ENCODE measurements around the gene ATP2C2.

The ATP2C2 gene

GRCh38 chr16:84368308-84368996, at the start of gene ATP2C2:
Gene ATP2C2, plus strand, starts transcription at chr16:84368538. Its CDS starts 78 bp downstream, at chr16:84368616.
- Histone ChIP-seq H3K36me3 (no peaks in the 10 kb centered on the region), H3K27me3 (peaks cover 35% of the 10 kb centered on the region), H3K27ac (no peak within 1 kb of the TSS), H4K20me1 (no peaks in the 10 kb centered on the region), H3K9ac (no peak within 1 kb of the TSS), H3K4me1 (peaks cover 6% of the 10 kb centered on the region; the same call in 1 of the 2 replicates), H3K4me3 (no peak within 1 kb of the TSS), H3K4me2 (no peak within 1 kb of the TSS), H3K9me3 (no peaks in the 10 kb centered on the region)
- no peak for TF ChIP-seq Cebpa-rat (IDR thresholded peaks at IDR 0.05)

- Histone ChIP-seq H3K9me3 (peaks cover 15% of the 10 kb centered on the region), H3K27me3 (no peaks in the 10 kb centered on the region), H3K9ac (no peak overlapping the region), H3K4me2 (no peak overlapping the region), H3K4me1 (no peaks in the 10 kb centered on the region), H4K20me1 (no peaks in the 10 kb centered on the region), H3K27ac (no peak overlapping the region), H3K4me3 (no peak overlapping the region), H3K36me3 (no peaks in the 10 kb centered on the region)
- no peak for TF ChIP-seq Cebpa-rat (IDR thresholded peaks at IDR 0.05)
Observed at GRCh38 chr16:84319146-84319760, 49.1 kb upstream of the ATP2C2 start.

- H3K4me3 ChIP-seq, result no peak overlapping the region
- no peak overlapping the region for H3K27ac ChIP-seq
- H3K9ac ChIP-seq, result no peak overlapping the region
- H3K9me3 ChIP-seq, result peaks cover 15% of the 10 kb centered on the region
- no peaks in the 10 kb centered on the region for H3K36me3 ChIP-seq
- H4K20me1 ChIP-seq, result no peaks in the 10 kb centered on the region
- H3K4me1 ChIP-seq, result no peaks in the 10 kb centered on the region
- TF ChIP-seq Cebpa-rat (IDR thresholded peaks at IDR 0.05), result no peak
- H3K4me2 ChIP-seq, result no peak overlapping the region
- H3K27me3 ChIP-seq, result no peaks in the 10 kb centered on the region
Observed at GRCh38 chr16:84320511-84320910, 47.8 kb upstream of the ATP2C2 start.

GRCh38 chr16:84321932-84322331, 46.4 kb upstream of the ATP2C2 start:
- no peak for TF ChIP-seq Cebpa-rat (IDR thresholded peaks at IDR 0.05)
- H4K20me1 ChIP-seq, result no peaks in the 10 kb centered on the region
- H3K4me2 ChIP-seq, result no peak overlapping the region
- no peaks in the 10 kb centered on the region for H3K4me1 ChIP-seq
- no peak overlapping the region for H3K9ac ChIP-seq
- no peaks in the 10 kb centered on the region for H3K36me3 ChIP-seq
- H3K27ac ChIP-seq, result no peak overlapping the region
- peaks cover 15% of the 10 kb centered on the region for H3K9me3 ChIP-seq
- no peak overlapping the region for H3K4me3 ChIP-seq
- H3K27me3 ChIP-seq, result no peaks in the 10 kb centered on the region

GRCh38 chr16:84322749-84323148, 45.6 kb upstream of the ATP2C2 start:
- Histone ChIP-seq H3K9me3 (peaks cover 9% of the 10 kb centered on the region), H3K27ac (no peak overlapping the region), H3K4me3 (no peak overlapping the region), H3K9ac (no peak overlapping the region), H3K27me3 (no peaks in the 10 kb centered on the region), H3K4me1 (no peaks in the 10 kb centered on the region), H3K4me2 (no peak overlapping the region), H3K36me3 (no peaks in the 10 kb centered on the region), H4K20me1 (no peaks in the 10 kb centered on the region)
- TF ChIP-seq Cebpa-rat (IDR thresholded peaks at IDR 0.05), result no peak

- Histone ChIP-seq H3K27ac (no peak overlapping the region), H3K4me1 (no peaks in the 10 kb centered on the region), H3K4me2 (no peak overlapping the region), H3K9ac (no peak overlapping the region), H4K20me1 (no peaks in the 10 kb centered on the region), H3K36me3 (no peaks in the 10 kb centered on the region), H3K27me3 (no peaks in the 10 kb centered on the region), H3K9me3 (peaks cover under 1% of the 10 kb centered on the region; the same call in 1 of the 2 replicates), H3K4me3 (no peak overlapping the region)
- no peak for TF ChIP-seq Cebpa-rat (IDR thresholded peaks at IDR 0.05)
Observed at GRCh38 chr16:84323606-84324005, 44.7 kb upstream of the ATP2C2 start.

- no peaks in the 10 kb centered on the region for H3K27me3 ChIP-seq
- H3K9me3 ChIP-seq, result no peaks in the 10 kb centered on the region
- no peak overlapping the region for H3K27ac ChIP-seq
- H3K4me2 ChIP-seq, result no peak overlapping the region
- no peak for TF ChIP-seq Cebpa-rat (IDR thresholded peaks at IDR 0.05)
- H4K20me1 ChIP-seq, result no peaks in the 10 kb centered on the region
- H3K36me3 ChIP-seq, result no peaks in the 10 kb centered on the region
- no peak overlapping the region for H3K9ac ChIP-seq
- H3K4me1 ChIP-seq, result no peaks in the 10 kb centered on the region
- H3K4me3 ChIP-seq, result no peak overlapping the region
Observed at GRCh38 chr16:84324434-84325262, 43.7 kb upstream of the ATP2C2 start.

- no peak overlapping the region for H3K27ac ChIP-seq
- peaks cover 5% of the 10 kb centered on the region; the same call in 1 of the 2 replicates for H3K4me1 ChIP-seq
- no peak overlapping the region for H3K4me2 ChIP-seq
- no peaks in the 10 kb centered on the region for H4K20me1 ChIP-seq
- no peak overlapping the region for H3K9ac ChIP-seq
- H3K36me3 ChIP-seq, result no peaks in the 10 kb centered on the region
- H3K9me3 ChIP-seq, result no peaks in the 10 kb centered on the region
- no peaks in the 10 kb centered on the region for H3K27me3 ChIP-seq
- no peak for TF ChIP-seq Cebpa-rat (IDR thresholded peaks at IDR 0.05)
- no peak overlapping the region for H3K4me3 ChIP-seq
Observed at GRCh38 chr16:84326545-84326944, 41.8 kb upstream of the ATP2C2 start.

GRCh38 chr16:84327926-84328505, 40.3 kb upstream of the ATP2C2 start:
- no peak overlapping the region for H3K27ac ChIP-seq
- H3K36me3 ChIP-seq, result no peaks in the 10 kb centered on the region
- no peak for TF ChIP-seq Cebpa-rat (IDR thresholded peaks at IDR 0.05)
- no peaks in the 10 kb centered on the region for H3K9me3 ChIP-seq
- H3K9ac ChIP-seq, result no peak overlapping the region
- H3K4me1 ChIP-seq, result peaks cover 5% of the 10 kb centered on the region; the same call in 1 of the 2 replicates
- no peaks in the 10 kb centered on the region for H4K20me1 ChIP-seq
- H3K4me3 ChIP-seq, result no peak overlapping the region
- H3K4me2 ChIP-seq, result no peak overlapping the region
- H3K27me3 ChIP-seq, result no peaks in the 10 kb centered on the region

All from BLaER1 (cell line).